HEK293 (cell line): ENCODE measurements around the gene PRKCA.

Experiments
- CTCF ChIA-PET: fragments of 350-600 bp; formaldehyde crosslinking; extraction: SDS; loops from one replicate; lab custom pipeline; 2021; ENCODE audit warnings: antibody characterized with exemption; lab: Yijun Ruan, JAX
- POLR2A ChIA-PET: fragments of 300-600 bp; formaldehyde crosslinking; extraction: SDS; loops from one replicate; lab custom pipeline; 2020; ENCODE audit warnings: antibody characterized with exemption, inconsistent platforms; lab: Yijun Ruan, JAX
- H3K27ac ChIP-seq: fragments of 200-500 bp; sonication (Bioruptor generic); 2 replicates; pipeline ENCODE4 v1.5.1; 2014; ENCODE audit warnings: low read depth, low read length, control low read depth, inconsistent platforms; ENCODE audit errors: extremely low read depth
- H3K36me3 ChIP-seq, 2 experiments: fragments of 200-500 bp in 1 of 2; sonication (Bioruptor generic) in 1 of 2; 1 replicate in 1 of 2; 2 replicates in 1 of 2; pipeline ENCODE4 v1.5.1; 2014 to 2017; ENCODE audit warnings: inconsistent platforms in 2 of 2, low read length in 2 of 2; ENCODE audit not compliant: control insufficient read depth in 2 of 2, insufficient read depth in 1 of 2
- H3K4me1 ChIP-seq: fragments of 200-500 bp; sonication (Bioruptor generic); 2 replicates; pipeline ENCODE4 v1.5.1; 2014; ENCODE audit warnings: mild to moderate bottlenecking, low read length, inconsistent platforms; ENCODE audit not compliant: control insufficient read depth, insufficient read depth
- H3K4me3 ChIP-seq: 2 replicates; pipeline ENCODE4 v1.5.1; 2011; ENCODE audit warnings: low read depth, mild to moderate bottlenecking, control low read depth, low read length, moderate library complexity
- H3K9me3 ChIP-seq: fragments of 200-500 bp; sonication (Bioruptor generic); 2 replicates; pipeline ENCODE4 v1.5.1; 2014; ENCODE audit warnings: low read depth, low read length, inconsistent platforms; ENCODE audit not compliant: control insufficient read depth, insufficient read depth
- BCL11A ChIP-seq: fragments of 450-650 bp; formaldehyde crosslinking; IDR thresholded peaks from 2 replicates; pipeline ENCODE4 v1.5.1; 2016; ENCODE audit warnings: low read depth, missing biosample characterization, missing genetic modification characterization
- HOXA7 ChIP-seq: sonication (generic); formaldehyde crosslinking; IDR thresholded peaks from 2 replicates; pipeline ENCODE4 v1.8.1; 2022; ENCODE audit warnings: missing genetic modification reagents, borderline replicate concordance
- KLF8 ChIP-seq: fragments of 450-650 bp; formaldehyde crosslinking; IDR thresholded peaks from 2 replicates; pipeline ENCODE4 v1.5.1; 2016; ENCODE audit warnings: missing biosample characterization, missing genetic modification characterization
- PATZ1 ChIP-seq: fragments of 450-650 bp; formaldehyde crosslinking; IDR thresholded peaks from 2 replicates; pipeline ENCODE4 v1.5.1; 2016; ENCODE audit warnings: missing biosample characterization, missing genetic modification characterization
- RBAK ChIP-seq: fragments of 450-650 bp; formaldehyde crosslinking; IDR thresholded peaks from 2 replicates; pipeline ENCODE4 v1.5.1; 2016; ENCODE audit warnings: missing biosample characterization, missing genetic modification characterization
- REST ChIP-seq: fragments of 450-650 bp; formaldehyde crosslinking; IDR thresholded peaks from 2 replicates; pipeline ENCODE4 v1.5.1; 2016; ENCODE audit warnings: missing biosample characterization, missing genetic modification characterization
- TRIM28 ChIP-seq: IDR thresholded peaks from 2 replicates; pipeline ENCODE4 v1.6.1; 2011; ENCODE audit warnings: low read length, control low read depth, borderline replicate concordance
- YY1 ChIP-seq: fragments of 450-650 bp; formaldehyde crosslinking; IDR thresholded peaks from 2 replicates; pipeline ENCODE4 v1.5.1; 2018; ENCODE audit warnings: missing biosample characterization, missing genetic modification characterization
- ZBTB17 ChIP-seq: fragments of 450-650 bp; formaldehyde crosslinking; IDR thresholded peaks from 2 replicates; pipeline ENCODE4 v1.5.1; 2016; ENCODE audit warnings: missing biosample characterization, missing genetic modification characterization
- ZEB2 ChIP-seq: fragments of 450-650 bp; formaldehyde crosslinking; IDR thresholded peaks from 2 replicates; pipeline ENCODE4 v1.5.1; 2016; ENCODE audit warnings: missing biosample characterization, missing genetic modification characterization
- ZIC2 ChIP-seq: fragments of 450-650 bp; formaldehyde crosslinking; IDR thresholded peaks from 2 replicates; pipeline ENCODE4 v1.5.1; 2016; ENCODE audit warnings: missing biosample characterization, missing genetic modification characterization
- ZNF362 ChIP-seq: fragments of 450-650 bp; formaldehyde crosslinking; IDR thresholded peaks from 2 replicates; pipeline ENCODE4 v1.5.1; 2016; ENCODE audit warnings: missing biosample characterization, missing genetic modification characterization
- ZNF394 ChIP-seq: fragments of 450-650 bp; formaldehyde crosslinking; IDR thresholded peaks from 2 replicates; pipeline ENCODE4 v1.5.1; 2016; ENCODE audit warnings: missing biosample characterization, missing genetic modification characterization, mild to moderate bottlenecking, moderate library complexity, borderline replicate concordance
- ZNF514 ChIP-seq: fragments of 450-650 bp; formaldehyde crosslinking; IDR thresholded peaks from 2 replicates; pipeline ENCODE4 v1.5.1; 2016; ENCODE audit warnings: missing biosample characterization, missing genetic modification characterization
- ZNF639 ChIP-seq: fragments of 450-650 bp; formaldehyde crosslinking; IDR thresholded peaks from 2 replicates; pipeline ENCODE4 v1.5.1; 2016; ENCODE audit warnings: missing biosample characterization, missing genetic modification characterization
- ZNF677 ChIP-seq: fragments of 450-650 bp; IDR thresholded peaks from 2 replicates; pipeline ENCODE4 v1.5.0; 2018; ENCODE audit warnings: missing biosample characterization, mild to moderate bottlenecking, missing genetic modification characterization, moderate library complexity
- ZNF792 ChIP-seq: fragments of 450-650 bp; formaldehyde crosslinking; IDR thresholded peaks from 2 replicates; pipeline ENCODE4 v1.5.1; 2016; ENCODE audit warnings: missing biosample characterization, missing genetic modification characterization
- TF ChIP-seq, protein P1 (sequence below): fragments of 450-650 bp; formaldehyde crosslinking; IDR thresholded peaks from 2 replicates; pipeline ENCODE4 v1.5.0; 2017; ENCODE audit warnings: missing biosample characterization, missing genetic modification characterization, borderline replicate concordance

The PRKCA gene

DNA sequence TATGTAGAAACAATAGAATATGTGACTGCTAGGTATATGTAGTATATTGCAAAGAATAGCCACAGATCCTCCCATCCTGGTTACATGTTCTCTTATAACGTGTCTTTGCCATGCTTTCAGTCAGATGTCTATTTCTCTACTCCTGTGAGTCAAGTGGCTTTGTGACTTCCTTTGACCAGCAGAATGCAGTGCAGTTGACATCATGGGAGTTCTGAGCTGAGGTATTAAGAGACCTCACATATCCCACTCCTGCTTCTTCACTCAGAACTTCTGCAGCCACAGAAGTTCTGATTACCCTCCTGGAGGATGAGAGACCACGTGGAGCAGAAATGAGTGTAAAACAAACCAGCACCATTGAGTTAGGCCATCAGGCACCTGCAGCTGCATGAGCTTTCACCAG is 222.5 kb downstream of the PRKCA start:
- Histone ChIP-seq H3K4me1 (peaks cover 7% of the 10 kb centered on the region), H3K9me3 (no peaks in the 10 kb centered on the region), H3K27ac (no peak overlapping the region), H3K36me3 (no peaks in the 10 kb centered on the region), H3K4me3 (no peak overlapping the region)
- POLR2A ChIA-PET = no interaction called here
- TF ChIP-seq ZNF792 (no peak), KLF8 (no peak), ZEB2 (no peak), ZIC2 (tag by site-specific recombination) (no peak), RBAK (tag by site-specific recombination) (no peak), ZNF639 (tag by site-specific recombination) (no peak), REST (tag by site-specific recombination) (no peak), ZNF394 (tag by site-specific recombination) (no peak), YY1 (no peak)
- CTCF ChIA-PET = no interaction called here

- Histone ChIP-seq H3K27ac (no peak overlapping the region), H3K4me3 (no peak overlapping the region), H3K9me3 (no peaks in the 10 kb centered on the region)
- TF ChIP-seq, protein P1, sequence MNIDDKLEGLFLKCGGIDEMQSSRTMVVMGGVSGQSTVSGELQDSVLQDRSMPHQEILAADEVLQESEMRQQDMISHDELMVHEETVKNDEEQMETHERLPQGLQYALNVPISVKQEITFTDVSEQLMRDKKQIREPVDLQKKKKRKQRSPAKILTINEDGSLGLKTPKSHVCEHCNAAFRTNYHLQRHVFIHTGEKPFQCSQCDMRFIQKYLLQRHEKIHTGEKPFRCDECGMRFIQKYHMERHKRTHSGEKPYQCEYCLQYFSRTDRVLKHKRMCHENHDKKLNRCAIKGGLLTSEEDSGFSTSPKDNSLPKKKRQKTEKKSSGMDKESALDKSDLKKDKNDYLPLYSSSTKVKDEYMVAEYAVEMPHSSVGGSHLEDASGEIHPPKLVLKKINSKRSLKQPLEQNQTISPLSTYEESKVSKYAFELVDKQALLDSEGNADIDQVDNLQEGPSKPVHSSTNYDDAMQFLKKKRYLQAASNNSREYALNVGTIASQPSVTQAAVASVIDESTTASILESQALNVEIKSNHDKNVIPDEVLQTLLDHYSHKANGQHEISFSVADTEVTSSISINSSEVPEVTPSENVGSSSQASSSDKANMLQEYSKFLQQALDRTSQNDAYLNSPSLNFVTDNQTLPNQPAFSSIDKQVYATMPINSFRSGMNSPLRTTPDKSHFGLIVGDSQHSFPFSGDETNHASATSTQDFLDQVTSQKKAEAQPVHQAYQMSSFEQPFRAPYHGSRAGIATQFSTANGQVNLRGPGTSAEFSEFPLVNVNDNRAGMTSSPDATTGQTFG (tag by site-specific recombination) = no peak
- TF ChIP-seq ZNF677 (tag by site-specific recombination) = no peak
- no peak for TF ChIP-seq ZNF362 (tag by site-specific recombination)
- no peak for TF ChIP-seq ZNF514 (tag by site-specific recombination)
- TF ChIP-seq, all 188 proteins: peak for 0
- POLR2A ChIA-PET = no interaction called here
- peaks cover 7% of the 10 kb centered on the region for H3K4me1 ChIP-seq
- H3K36me3 ChIP-seq = no peaks in the 10 kb centered on the region
- CTCF ChIA-PET = no interaction called here
Observed at GRCh38 chr17:66525338-66525737, 222.9 kb downstream of the PRKCA start.

DNA sequence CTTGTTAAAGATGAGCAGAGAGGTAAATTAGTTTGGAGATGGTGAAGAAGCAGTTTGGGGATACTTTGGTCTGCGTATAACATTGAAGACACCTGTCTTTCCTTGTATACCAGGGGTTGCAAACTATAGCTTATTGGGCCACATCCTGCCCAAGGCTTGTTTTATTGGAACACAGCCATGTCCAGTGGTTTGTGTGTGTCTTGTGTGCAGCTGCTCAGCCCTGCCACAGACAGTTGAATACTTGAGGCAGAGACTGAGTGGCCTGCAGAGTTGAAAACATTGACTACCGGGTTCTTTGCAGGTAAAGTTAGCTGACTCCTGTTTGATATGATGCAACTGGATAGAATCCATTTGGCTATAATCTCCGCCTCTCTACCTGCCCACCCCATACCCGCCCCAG is 224.4 kb downstream of the PRKCA start:
- Histone ChIP-seq H3K4me3 (no peak overlapping the region), H3K27ac (no peak overlapping the region), H3K9me3 (no peaks in the 10 kb centered on the region), H3K36me3 (no peaks in the 10 kb centered on the region), H3K4me1 (peaks cover 7% of the 10 kb centered on the region)
- POLR2A ChIA-PET = no interaction called here
- CTCF ChIA-PET = interaction anchor here (1.1 kb wide), 1 partner anchor 40 kb away, joined by 3 read pairs; no protein-coding TSS in a partner anchor
- TF ChIP-seq BCL11A (tag by site-specific recombination) (no peak), TRIM28 (no peak), PATZ1 (tag by site-specific recombination) (no peak), REST (tag by site-specific recombination) (no peak), ZBTB17 (tag by site-specific recombination) (no peak), HOXA7 (no peak)
